H1 (cell line): ENCODE data around the gene GRID1. TPM values are rescaled to one million over a fixed set of nuclear protein-coding genes. Genes with fewer than 3 reads are reported as not detected.

Source experiments
- CTBP2 ChIP-seq: IDR thresholded peaks from 2 replicates; pipeline ENCODE4 v1.7.0; 2011; ENCODE audit warnings: borderline replicate concordance, mild to moderate bottlenecking, moderate library complexity, mixed read lengths, low read length; ENCODE audit not compliant: insufficient read depth, insufficient read length
- POU5F1 ChIP-seq: IDR thresholded peaks from 2 replicates; pipeline ENCODE4 v1.6.1; 2011; ENCODE audit warnings: low read depth, mild to moderate bottlenecking, low read length, moderate library complexity
- SP1 ChIP-seq: IDR thresholded peaks from 2 replicates; pipeline ENCODE4 v1.6.1; 2011; ENCODE audit warnings: low read depth, low read length
- YY1 ChIP-seq: IDR thresholded peaks from 2 replicates; pipeline ENCODE4 v1.6.1; 2011; ENCODE audit warnings: low read depth, mild to moderate bottlenecking, low read length
- polyA plus RNA-seq, 7 experiments: library from polyadenylated mRNA; depleted of rRNA in 3 of 7; stranded (reverse) in 5 of 7; unstranded in 2 of 7; fragments of >200 nt in 5 of 7; fragments of 200-250 nt in 2 of 7; gene quantifications; 1 replicate in 5 of 7; 2 replicates in 1 of 7; 4 replicates in 1 of 7; pipeline versions ENCODE4 v1.2.1 to v1.2.3, GENCODE V29; 2011 to 2013; ENCODE audit warnings: missing spikeins in 2 of 7, mixed read lengths in 2 of 7
- total RNA-seq: library from RNA; stranded (reverse); fragmentation: NEBNext Ultra II Directional; extraction: Animal tissue kit (Norgen Biotek cat#: 25700); gene quantifications from 2 replicates; pipeline ENCODE4 v1.2.1, GENCODE V29; 2021
- TF ChIP-seq, protein P1 (sequence below): IDR thresholded peaks from 2 replicates; pipeline ENCODE4 v1.6.1; 2011; ENCODE audit warnings: low read depth, mild to moderate bottlenecking, low read length; ENCODE audit not compliant: insufficient read depth

Gene GRID1
- total and polyA plus RNA-seq, 2 of the 8 experiments (the other 6 are each of a cell fraction or from before 2014, with no cell fraction given) = 0.22 to 0.30 TPM

DNA sequence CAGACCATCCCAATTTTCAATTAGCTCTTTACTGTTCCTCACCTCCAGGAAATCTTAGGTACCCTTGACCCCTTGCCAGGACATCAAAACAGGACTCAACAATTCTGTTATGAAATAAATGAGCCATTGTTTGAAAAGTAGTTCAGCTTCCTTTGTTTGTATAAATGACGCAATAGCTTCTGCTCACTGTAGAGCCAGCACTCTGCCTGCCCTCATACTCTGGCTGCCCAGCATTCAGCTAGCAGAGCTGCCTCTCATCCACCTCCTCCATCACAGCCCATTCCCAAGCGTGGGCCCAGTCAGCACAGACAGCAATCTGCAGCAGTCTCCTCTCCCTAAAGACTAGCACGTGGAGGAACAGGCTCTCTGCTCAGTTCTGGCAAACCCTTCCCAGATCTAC is 478.6 kb downstream of the GRID1 start (continued):
- no peak for TF ChIP-seq POU5F1
- TF ChIP-seq YY1 = no peak
- TF ChIP-seq, protein P1, sequence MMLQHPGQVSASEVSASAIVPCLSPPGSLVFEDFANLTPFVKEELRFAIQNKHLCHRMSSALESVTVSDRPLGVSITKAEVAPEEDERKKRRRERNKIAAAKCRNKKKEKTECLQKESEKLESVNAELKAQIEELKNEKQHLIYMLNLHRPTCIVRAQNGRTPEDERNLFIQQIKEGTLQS = no peak
- TF ChIP-seq CTBP2 = no peak
- TF ChIP-seq SP1 = no peak
